ENCODE results near the gene GRB2. TPM values are rescaled to one million over a fixed set of nuclear protein-coding genes. Genes with fewer than 3 reads are reported as not detected.
A peak's percentile ranks its signal among the peaks of the same experiment; 100 is the strongest.
"Not testable (repeated sequence)": the region's sequence is repeated elsewhere in the genome, so short reads cannot be mapped to it uniquely, and the experiment has no call there.

Gene GRB2
- total RNA-seq, 1 experiment from 2014 or later, result 154 TPM

DNA sequence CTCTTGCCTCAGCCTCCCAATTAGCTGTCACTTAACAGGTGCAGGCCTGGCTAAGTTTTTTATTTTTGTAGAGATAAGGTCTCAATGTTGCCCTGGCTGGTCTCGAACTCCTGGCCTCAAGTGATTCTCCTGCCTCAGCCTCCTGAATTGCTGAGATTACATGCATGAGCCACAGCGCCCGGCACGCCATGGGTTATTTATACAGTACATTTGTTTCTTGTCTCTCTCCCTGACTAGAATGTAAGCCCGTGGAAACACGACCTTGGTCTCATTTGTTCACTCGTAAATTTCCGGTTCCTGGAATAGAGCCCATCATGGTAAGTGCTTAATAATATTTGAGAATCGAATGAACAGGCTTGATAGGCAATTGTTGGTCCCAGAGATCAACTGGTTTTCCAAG is 118.3 kb downstream of the GRB2 start:
- in situ Hi-C loops (cut with HindIII; ENCODE audit: low pct_unique_long_range_greater_than_20kb, low sequenced_read_pairs), result no loop called here
- DNase-seq (ENCODE audit: low read depth, low spot score), result no peak

DNA sequence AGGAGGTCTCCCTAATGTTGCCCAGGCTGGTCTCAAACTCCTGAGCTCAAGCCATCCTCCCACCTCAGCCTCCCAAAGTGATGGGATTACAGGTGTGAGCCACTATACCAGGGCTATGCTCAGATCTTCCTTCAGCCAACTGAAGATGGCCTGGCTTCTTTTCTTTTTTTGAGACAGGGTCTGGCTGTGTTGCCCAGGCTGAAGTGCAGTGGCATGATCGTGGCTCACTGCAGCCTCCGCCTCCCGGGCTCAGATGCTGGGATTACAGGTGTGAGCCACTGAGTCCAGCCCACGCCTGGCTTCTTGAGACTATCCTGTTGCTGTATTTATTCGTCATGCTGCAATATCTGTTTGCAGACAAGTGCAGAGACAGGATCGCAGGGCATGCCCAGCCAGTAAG is 120.4 kb downstream of the GRB2 start:
- no peak for DNase-seq (ENCODE audit: low read depth, low spot score)
- in situ Hi-C loops (cut with HindIII; ENCODE audit: low pct_unique_long_range_greater_than_20kb, low sequenced_read_pairs), result no loop called here

DNA sequence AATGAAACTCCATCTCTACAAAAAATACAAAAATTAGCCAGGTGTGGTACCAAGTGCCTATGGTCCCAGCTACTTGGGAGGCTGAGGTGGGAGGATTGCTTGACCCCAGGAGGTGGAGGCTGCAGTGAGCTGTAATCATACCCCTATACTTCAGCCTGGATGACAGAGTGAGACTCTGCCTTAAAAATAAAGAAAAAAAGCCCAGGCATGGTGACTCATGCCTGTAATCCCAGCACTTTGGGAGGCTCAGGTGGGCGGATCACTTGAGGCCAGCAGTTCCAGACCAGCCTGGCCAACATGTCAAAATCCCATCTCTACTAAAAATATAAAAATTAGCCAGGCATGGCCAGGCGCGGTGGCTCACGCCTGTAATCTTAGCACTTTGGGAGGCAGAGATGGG is 125.3 kb downstream of the GRB2 start:
- in situ Hi-C loops (cut with HindIII; ENCODE audit: low pct_unique_long_range_greater_than_20kb, low sequenced_read_pairs); DNase-seq (ENCODE audit: low read depth, low spot score): not testable (repeated sequence)

DNA sequence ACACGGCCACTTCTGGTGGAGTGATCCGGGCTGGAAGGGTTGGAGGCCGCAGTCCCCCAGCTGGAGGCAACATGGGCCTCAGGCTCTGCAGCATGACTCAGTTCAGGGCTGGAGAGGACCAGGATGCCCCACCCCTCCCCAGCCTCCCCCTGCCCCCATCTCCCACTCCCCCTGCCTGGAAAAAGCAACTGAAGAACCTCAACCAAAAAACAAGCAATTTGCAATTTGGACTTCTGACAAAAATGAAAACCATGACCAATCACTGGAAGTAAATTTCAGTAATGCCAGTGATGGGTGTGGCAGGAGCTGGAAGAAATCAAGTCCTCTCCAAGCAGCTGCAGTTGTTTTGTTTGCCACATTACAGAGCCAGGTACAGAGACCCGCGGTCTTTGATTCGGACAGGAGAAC is 127.8 kb downstream of the GRB2 start:
- in situ Hi-C loops (cut with HindIII; ENCODE audit: low pct_unique_long_range_greater_than_20kb, low sequenced_read_pairs), result no loop called here
- no peak for DNase-seq (ENCODE audit: low read depth, low spot score)

DNA sequence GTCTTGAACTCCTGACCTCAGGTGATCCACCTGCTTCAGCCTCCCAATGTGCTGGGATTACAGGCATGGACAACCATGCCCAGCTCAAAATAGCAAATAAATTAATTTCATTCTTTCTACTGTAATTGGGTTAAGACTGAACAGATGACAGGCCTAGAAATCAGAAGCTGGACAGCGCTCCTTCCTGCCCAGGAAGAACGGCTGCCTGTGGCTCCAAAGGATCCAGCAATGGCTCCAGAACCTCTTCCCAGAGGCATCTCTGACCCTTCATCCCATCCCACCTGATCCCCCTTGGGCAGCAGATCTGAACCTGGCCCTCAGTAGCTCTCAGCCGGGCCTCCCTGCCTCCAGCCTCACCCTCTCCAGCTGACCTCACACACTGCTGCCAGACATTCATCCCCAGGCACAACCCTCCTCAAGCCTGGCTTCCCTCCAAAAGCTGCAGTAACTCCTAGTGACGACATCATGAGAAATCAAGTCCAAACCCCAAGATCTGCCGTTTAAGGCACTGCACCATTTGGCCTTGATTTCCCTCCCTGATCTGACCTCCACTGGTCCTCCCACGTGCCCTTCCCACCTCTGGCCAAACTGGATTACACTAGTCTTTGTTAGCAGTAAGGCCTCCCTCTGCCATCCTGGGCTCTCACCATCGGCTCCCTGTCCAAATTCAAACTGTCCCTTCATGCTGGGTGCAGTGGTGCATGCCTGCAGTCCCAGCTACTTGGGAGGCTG is 131.3 kb downstream of the GRB2 start:
- in situ Hi-C loops (cut with HindIII; ENCODE audit: low pct_unique_long_range_greater_than_20kb, low sequenced_read_pairs), result no loop called here
- no peak for DNase-seq (ENCODE audit: low read depth, low spot score)

DNA sequence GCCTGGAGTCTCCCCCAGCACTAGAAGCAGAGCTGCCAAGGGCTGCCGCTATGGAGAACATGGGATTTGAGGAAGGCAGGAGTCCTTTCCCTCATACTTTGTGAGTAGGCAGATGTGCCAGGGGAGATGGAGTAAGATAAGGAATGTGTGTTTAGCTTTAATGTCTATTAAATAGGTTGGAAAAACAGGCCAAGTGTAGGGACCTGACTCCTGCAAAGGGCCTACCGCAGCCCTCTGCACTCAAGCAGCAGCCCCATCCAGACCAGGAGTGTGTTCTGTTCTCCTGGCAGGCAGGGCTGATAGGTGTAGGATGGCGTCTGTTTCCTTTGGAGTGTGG is 132.7 kb downstream of the GRB2 start:
- no peak for DNase-seq (ENCODE audit: low read depth, low spot score)
- in situ Hi-C loops (cut with HindIII; ENCODE audit: low pct_unique_long_range_greater_than_20kb, low sequenced_read_pairs), result no loop called here

DNA sequence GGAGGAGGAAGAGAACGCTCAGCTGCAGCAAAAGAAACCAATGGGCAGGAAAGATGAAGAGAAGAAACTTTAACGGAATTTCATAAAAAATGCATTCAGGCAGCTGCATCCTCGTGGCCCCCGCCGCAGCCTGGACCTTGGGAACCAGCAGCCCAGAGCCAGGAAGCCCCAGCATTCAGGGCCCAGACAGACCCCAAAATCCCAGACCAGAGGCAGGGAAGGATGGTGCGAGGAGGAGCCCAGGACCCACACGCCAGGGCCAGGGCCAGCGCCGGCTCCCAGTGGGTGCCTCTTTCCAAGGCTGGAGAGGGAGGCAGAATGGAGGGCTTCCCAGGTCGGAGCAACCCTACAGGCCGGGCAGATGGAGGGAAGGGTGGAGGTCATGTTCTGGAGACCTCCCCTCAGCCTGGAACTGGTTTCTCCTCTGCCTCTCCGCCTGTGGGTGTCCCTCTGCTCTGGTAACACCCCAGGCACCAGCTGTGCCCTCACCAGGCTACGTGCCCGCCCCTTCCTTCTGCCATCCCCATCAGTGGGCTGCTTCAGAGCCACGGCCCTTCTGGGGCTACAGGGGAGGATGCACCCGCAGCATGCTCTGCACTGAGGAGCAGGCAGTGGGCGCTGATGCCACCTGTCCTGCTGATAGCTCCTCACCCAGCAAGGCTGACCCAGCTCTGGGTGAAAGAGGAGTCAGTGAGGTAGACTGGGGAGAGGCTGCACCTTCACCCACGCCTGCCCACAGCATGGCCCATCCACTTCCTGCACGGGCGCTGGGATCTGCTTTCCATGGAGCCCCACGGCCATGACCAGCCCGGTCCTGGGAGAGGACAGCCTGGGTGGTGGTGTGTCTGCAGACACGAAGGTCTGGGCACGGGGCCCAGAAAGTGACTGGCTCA is 133.3 kb downstream of the GRB2 start:
- no peak for DNase-seq (ENCODE audit: low read depth, low spot score)
- in situ Hi-C loops (cut with HindIII; ENCODE audit: low pct_unique_long_range_greater_than_20kb, low sequenced_read_pairs), result no loop called here

DNA sequence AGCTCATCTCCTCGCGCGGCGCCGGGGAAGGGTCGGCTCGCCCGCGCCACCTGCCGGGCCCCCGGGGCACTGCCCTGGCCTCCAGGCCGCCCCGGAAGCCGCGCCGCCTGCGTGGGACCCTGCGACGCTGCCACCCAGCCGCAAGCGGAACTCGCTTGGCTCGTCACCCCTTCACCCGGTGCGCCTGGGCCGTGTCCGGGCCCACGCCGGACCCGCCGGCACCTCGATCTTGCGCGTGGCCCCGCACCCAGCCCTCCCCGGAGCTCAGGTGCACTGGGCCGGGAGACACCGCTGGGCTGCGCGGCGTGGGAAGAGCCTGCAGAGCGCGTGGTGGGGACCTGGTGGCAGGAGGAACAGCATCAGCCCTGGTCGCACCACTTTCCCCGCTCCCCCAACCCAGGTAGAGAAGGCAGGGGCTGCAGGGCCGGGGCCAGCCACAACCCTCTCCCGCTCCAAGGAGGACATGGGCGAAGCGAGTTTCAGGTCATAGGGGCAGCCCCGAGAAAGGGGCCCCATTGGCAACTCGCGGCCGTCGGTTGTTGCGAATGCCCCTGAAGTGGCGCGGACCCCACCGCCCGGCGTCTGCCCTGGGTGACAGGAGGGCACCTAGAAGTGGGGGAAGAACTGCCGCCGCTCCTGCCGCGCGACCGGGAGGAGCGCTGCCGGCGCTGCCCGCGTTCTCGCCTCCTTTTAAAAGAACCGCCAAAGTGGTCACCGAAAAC is 134.1 kb downstream of the GRB2 start:
- in situ Hi-C loops (cut with HindIII; ENCODE audit: low pct_unique_long_range_greater_than_20kb, low sequenced_read_pairs), result no loop called here
- peak; percentile 82 for DNase-seq (ENCODE audit: low read depth, low spot score)

DNA sequence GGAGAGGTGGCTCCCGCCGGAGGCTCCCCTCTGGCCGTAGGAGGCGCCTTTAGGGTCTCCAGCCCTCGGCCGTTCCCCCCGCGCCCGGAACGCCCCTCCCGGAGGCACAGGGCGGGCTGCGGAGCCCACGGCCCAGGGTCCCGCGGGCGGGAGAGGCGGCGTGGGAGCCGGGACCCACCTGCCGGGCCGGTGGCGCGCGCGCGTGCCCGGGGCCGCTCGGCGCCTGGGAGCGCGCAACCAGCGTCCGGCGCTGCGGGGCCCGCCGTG is 134.6 kb downstream of the GRB2 start, which contains the start of gene MIF4GD:
Gene MIF4GD, minus strand, starts transcription at position 266 of the 267 bp plus-strand sequence. CDS start 1,036 bp downstream, outside the sequence.
- DNase-seq (ENCODE audit: low read depth, low spot score), result no peak
- in situ Hi-C loops (cut with HindIII; ENCODE audit: low pct_unique_long_range_greater_than_20kb, low sequenced_read_pairs), result no loop called here

DNA sequence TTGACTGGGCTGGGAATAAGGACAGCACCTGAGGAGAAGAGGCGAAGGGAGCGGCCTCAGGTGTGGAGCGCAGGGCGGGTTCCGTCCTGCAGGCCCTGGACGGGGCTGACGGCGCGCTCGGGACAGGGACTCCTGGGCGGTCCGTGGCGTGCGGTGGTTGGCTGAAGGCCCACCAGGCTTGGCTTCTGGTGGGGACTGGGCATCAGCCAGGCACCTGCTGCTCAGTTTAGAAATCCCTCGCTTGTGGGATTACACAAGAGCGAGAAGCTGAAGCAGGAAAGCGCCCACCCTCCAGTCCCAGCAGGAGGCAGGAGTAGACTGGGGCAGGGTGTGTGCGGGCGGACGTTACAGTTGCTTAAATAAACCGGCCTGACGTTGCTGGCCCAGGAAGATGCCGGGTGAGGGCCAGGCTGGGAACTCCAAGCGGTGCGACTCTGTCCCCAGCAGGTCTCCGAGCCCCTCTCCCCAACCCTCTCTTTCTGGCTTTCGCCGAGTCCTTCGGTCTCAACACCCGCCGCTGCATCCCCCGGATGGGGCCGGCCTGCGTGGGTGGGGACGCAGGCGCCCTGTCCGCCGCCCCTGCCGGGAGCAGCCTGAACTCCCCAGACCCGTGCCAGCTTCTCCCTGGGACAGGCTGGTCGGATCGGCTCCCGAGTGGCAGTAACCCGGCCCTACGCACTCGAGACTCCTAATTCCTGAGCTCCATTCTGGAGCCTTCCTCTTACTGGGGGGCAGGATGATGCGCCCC is 135.1 kb downstream of the GRB2 start:
- peak; percentile 79 for DNase-seq (ENCODE audit: low read depth, low spot score)
- in situ Hi-C loops (cut with HindIII; ENCODE audit: low pct_unique_long_range_greater_than_20kb, low sequenced_read_pairs), result no loop called here

DNA sequence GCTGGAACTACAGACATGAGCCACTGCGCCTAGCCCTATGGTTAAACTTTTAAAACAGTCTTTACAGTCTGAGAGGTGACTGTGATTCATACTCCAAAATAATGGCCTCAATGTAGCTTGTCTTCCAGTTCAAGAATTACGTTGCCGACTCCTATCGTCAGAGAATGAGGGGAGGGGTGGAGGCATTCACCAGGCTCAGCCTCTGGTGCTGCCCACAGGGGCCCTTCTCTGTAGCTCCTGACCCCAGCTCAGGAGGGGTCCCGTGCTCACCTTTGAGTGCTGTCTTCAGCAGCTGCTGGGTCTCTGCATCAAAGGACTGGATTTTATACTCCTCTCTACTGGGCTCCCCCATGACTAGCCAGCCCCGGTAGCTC is 135.6 kb downstream of the GRB2 start:
- peak; percentile 43 for DNase-seq (ENCODE audit: low read depth, low spot score)
- in situ Hi-C loops (cut with HindIII; ENCODE audit: low pct_unique_long_range_greater_than_20kb, low sequenced_read_pairs), result no loop called here

Small RNAs within 50 kb of the gene (small RNA-seq; reads per million reads assigned to genes)
- 0 reads per million in 2 experiments for gene MIR3678
- 0 reads per million in 2 experiments for gene RF00019
- gene RNU6-938P, result 0 reads per million in 2 experiments

Other genes starting within 250 kb of the GRB2 start
- 206 and 213 TPM in 2 replicates for gene SUMO2, start 222.7 kb downstream of the GRB2 start, total RNA-seq (2014; rRNA removed; shearing (Covaris generic))
- 46.0 and 49.4 TPM in 2 replicates for gene NUP85, start 200.0 kb downstream of the GRB2 start, total RNA-seq (2014; rRNA removed; shearing (Covaris generic))
- gene GGA3, start 144.1 kb downstream of the GRB2 start, total RNA-seq (2014; rRNA removed; shearing (Covaris generic)), result 15.7 and 17.4 TPM in 2 replicates
- 184 and 188 TPM in 2 replicates for gene MRPS7, start 143.8 kb downstream of the GRB2 start, total RNA-seq (2014; rRNA removed; shearing (Covaris generic))
- gene MIF4GD, start 134.4 kb downstream of the GRB2 start, total RNA-seq (2014; rRNA removed; shearing (Covaris generic)), result 20.8 and 22.9 TPM in 2 replicates
- 18.1 and 21.0 TPM in 2 replicates for gene SLC25A19, start 116.2 kb downstream of the GRB2 start, total RNA-seq (2014; rRNA removed; shearing (Covaris generic))
- 37.3 and 51.7 TPM in 2 replicates for gene TMEM94, start 51.0 kb upstream of the GRB2 start, total RNA-seq (2014; rRNA removed; shearing (Covaris generic))
- gene CASKIN2, start 109.9 kb upstream of the GRB2 start, total RNA-seq (2014; rRNA removed; shearing (Covaris generic)), result 3.5 and 5.8 TPM in 2 replicates
- 25.8 and 26.2 TPM in 2 replicates for gene TSEN54, start 110.8 kb upstream of the GRB2 start, total RNA-seq (2014; rRNA removed; shearing (Covaris generic))
- 6.6 and 9.8 TPM in 2 replicates for gene LLGL2, start 120.0 kb upstream of the GRB2 start, total RNA-seq (2014; rRNA removed; shearing (Covaris generic))
- gene MYO15B, start 182.1 kb upstream of the GRB2 start, total RNA-seq (2014; rRNA removed; shearing (Covaris generic)), result 1.6 and 2.6 TPM in 2 replicates
- not detected in 2 replicates for gene SMIM5, start 227.8 kb upstream of the GRB2 start, total RNA-seq (2014; rRNA removed; shearing (Covaris generic))